Islet precursor cell (in vitro differentiated cells): ENCODE data around the gene DNER.
A peak's percentile ranks its signal among the peaks of the same experiment; 100 is the strongest.

Source experiments
- DNase-seq: peaks from one replicate; pipeline ENCODE4 v3.0.0-alpha.2; 2018

The DNER gene

DNA sequence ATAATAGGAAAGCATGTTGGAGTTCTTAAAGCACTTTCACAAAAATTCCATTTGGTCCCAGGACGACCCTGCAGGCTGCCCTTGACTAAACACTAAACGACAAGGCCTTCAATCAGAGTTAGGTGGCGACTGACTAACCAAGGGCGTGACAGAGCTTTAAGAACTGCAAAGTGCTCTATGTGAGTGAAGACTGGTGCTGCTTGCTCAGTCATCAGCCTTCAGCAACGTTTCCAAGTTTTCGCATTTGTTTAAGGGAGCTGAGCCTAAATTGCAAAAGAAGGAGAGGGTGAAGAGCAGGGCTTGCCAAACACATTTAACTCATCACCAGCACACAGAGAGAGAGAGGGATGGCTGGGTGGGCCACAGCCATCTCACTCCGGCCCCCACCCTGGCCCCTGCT lies 238.6 kb downstream of the DNER start:
- DNase-seq: no peak

DNA sequence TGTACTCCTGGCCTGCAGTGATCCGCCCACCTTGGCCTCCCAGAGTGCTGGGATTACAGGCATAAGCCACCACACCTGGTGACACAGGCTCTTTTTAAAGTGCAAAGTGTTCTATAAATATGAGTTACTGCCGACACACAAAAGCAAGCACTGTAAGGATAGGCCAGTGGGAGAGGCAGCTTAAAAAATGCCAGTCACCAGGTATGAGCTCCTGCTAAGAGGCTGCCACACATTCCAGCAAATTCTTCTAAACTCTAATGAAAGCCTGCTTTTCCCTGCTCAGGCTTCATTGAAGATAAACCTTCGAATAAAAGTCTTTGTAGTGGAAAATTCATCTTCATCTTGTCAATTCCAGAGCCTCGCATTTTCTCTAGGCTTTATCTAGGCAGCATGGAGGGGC lies 240.2 kb downstream of the DNER start:
- no peak for DNase-seq

DNA sequence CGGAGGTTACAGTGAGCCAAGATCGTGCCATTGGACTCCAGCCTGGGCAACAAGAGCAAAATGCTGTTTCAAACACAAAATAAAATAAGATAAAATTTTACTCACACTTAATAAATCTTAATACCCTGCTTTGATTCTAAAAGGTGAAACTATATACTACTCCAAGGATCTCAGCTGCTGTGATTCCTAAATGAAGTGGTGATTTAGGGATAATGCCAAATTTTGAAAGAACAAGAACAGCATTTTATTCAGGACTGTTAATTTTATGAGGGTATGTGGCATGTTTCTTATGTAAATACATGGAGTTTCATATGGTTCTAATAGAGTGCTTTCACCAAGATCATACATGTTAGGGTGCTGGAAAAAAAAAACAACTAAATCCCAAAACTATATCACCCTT lies 243.6 kb downstream of the DNER start:
- no peak for DNase-seq

DNA sequence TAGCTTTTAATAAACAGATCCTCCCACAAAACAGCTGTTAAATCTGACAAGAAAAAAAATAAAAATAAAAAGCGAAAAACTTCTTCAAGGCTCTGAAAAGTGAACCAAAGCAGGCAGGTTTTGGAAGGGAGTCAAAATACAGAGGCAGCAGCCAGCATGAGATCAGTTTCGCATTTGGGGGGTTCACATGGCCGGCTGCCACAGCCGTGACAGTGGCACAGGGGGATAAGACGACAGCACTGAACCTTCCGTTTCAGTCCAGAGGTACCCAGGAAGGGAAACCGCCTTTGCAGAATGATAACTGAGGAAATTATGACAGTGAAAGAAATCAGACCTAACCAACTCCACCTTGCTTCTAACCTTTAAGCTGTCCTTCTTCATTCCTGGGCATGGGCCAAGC lies 246.6 kb downstream of the DNER start:
- DNase-seq: no peak

DNA sequence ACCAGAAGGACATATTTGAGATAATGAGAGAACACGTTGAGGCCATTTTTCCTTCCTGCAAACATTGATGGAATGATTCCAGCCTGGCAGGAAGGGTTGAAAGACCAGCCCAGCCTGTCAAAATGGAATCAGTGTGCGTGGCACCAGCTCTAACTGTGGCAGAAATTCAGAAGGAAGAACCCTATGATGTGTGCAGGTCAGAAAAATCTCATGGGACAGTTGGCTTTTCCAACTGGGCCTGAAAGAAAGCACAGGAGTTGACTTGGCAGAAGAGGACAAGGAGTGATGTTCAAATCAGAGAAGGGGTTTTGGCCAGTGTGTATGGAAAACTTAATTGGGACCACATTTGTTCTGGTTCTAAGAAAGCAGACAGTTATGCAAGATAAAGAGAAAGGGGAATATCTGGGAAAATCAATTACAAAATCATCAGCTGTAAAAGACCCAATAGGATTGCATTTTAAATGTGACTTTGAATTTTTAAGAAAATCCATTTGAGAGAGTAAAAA lies 250.5 kb downstream of the DNER start:
- no peak for DNase-seq

DNA sequence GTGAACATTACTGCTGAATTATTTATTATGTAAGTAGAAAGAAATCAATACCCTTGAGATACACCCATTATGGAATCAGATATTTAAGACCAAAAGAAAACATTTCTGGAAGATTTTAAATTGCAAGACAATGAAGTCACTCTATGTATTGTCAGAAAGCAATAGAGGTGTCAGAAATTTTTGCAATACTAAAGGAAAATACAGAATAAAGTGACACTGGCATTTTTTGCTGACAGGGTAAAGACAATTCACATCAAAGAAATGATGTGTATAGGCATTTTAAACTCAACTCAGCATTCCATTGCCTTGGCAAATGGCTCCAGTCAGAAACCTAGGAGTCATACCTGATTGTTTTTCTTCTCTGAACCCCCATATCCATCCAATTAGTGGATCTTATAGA lies 252.2 kb downstream of the DNER start:
- no peak for DNase-seq

DNA sequence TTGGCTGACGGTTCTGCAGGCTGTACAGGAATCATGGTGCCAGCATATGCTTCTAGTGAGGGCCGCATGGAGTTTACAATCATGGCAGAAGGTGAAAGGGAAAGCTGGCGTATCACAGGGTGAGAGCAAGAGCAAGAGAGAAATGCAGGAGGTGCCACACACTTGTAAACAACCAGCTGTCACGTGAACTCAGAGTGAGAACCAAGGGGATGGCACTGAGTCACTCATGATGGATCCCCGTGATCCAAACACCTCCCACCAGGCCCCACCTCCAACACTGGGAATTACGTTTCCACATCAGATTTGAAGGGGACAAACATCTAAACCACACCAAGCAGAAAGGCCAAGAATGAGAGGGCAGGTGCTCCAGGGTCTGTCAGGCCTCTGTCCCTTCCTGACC lies 258.3 kb downstream of the DNER start:
- no peak for DNase-seq

DNA sequence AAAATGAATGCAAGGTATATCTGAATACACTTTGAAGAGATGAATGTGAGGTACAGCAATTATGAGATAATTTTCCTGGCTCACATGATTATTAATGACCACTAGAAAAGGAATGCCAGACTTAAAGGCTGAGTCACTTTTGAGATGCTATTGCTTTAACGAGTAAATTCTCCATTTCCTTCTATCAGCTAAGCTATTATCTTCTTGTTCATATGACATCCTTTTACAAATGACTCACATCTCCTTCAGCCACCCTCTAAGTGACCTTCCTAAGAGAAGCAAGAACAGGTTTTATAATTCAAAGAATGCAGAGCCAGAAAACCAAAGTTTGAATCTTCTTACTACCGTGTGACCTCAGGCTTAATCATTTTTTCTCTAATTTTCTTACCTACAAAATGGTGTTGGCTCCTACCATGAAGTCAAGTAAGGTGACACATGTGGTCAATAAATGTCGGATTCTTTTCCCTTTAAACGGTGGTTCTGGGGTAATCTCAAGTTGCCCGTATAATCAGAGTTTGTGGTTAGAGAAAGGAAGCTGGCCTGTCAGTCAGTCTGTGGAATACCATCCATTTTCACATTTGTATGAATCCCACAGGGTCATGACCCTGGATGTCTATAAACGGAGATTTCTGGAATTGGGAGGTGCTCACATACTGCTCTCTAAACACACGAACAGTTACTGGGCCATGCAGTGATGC lies 259.3 kb downstream of the DNER start:
- no peak for DNase-seq

DNA sequence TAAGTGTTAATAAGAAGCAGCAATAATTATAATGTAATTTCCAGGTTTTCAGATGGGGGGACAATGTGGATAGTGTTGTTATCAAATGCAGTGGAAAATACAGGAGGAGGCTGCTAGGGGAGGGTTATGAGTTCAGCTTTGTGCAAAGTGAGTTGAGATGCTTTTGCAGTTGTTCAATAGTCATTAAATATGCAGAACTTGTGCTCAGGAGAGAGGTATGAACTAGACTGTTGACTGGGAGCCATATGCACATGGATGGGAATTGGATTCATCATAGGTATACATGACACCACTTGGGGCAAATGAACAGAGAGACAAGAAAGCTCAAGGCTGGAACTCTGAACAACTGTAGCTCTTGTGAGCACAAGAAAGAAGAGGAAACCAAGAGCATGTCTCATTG lies 261.1 kb downstream of the DNER start:
- DNase-seq: no peak

DNA sequence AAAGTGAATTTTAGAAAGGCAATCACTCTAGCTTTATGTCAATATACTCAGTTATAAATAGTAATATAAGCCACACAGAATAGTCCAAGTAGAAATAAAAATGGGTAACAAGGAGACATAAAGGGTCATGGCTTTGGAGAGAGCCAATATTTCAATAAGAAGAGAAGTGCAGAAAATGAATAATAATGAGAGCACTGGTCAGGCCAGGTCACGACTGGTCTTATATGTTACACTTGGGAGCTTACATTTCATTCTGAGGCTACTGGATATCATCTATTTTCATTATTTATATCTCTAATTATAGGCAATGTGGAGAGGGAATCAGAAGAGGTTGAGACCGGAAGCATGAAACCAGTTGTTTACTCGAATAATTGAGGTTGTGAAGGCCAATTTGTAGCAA lies 262.5 kb downstream of the DNER start:
- DNase-seq: no peak

DNA sequence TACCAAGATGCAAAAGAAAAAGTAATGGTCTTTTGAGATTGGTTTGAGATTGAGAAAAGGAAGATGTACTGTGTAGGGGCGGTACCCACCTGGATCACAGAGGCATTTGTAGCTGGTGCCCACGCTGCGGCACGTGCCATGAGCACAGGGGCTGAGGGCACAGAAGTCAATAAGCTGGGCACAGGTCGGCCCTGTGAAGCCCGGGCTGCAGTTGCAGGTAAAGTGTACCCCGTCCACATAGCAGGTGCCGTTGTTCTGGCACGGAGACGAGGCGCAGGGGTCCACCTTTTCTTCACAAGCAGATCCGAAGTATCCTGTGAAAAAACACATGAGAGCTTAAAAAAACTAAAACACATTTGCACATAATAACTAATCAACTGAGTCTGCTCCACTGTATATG lies 267.1 kb downstream of the DNER start:
- no peak for DNase-seq

DNA sequence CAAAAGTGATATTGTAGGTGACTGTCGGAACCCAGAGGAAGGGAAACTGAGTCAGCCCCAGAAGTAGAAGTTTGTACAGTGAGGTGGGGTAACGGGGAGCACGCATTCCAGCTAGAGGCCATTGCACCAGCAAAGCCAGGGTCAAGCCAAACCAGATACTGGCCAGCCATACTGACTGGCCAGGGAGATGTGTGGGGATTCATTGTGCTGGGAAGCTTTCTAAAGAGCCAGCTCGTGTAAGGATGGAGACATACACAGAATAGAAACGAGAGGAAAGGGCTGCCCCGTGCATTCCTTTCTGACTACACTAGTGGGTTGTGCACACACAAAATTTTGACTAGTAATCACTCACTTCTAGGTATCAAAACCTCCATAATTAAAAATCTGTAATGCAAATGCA lies 268.0 kb downstream of the DNER start:
- DNase-seq: no peak

DNA sequence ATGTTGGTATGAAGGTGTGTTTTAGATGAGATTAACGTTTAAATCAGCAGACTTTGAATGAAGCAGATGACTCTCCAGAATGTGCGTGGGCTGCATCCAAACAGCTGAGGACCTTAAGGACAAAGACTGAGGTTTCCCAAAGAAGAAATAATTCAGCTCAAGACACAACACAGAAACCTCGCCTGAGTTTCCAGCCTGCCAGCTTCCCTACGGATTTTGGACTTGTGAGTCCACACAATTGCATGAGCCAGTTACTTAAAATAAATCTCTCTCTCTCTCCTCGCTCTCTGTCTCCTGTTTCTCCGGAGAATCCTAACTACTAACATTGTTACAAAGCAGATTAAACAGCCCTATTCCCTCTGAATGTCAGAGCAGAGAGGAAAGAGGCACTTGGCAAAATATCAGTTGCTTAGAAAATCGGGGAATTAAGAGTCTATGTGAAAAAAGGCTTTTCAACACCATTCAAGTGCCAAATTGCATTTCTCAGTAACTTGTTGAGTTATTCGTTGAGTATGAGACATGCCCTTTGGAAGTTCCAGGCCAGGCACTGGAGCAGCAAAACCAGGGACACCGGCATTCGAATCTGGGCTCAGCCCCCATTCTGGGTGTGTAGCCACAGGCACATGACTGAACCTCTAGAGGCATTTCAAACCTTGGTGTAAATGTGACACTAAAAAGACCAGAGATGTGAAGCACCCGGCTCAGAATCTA lies 268.7 kb downstream of the DNER start:
- no peak for DNase-seq

DNA sequence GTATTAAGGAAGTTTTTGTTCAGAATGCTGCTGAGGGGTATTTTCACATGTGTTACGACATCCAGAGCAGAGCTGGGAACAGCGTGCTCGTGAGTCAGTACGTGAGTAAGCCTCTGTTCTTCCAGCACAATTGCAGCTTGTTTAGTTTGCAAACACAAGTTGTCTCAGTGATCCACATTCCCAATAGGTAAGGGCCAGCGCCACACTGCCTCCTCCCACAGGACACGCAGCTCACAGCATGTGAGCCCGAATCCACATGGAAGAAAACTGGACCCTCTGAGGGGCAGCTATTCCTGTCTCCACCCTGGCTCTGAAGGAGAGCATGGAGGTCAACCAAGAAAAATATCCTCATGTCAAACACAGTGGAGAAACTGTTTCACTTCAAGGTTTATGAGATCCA lies 269.3 kb downstream of the DNER start:
- DNase-seq: peak; percentile 88

DNA sequence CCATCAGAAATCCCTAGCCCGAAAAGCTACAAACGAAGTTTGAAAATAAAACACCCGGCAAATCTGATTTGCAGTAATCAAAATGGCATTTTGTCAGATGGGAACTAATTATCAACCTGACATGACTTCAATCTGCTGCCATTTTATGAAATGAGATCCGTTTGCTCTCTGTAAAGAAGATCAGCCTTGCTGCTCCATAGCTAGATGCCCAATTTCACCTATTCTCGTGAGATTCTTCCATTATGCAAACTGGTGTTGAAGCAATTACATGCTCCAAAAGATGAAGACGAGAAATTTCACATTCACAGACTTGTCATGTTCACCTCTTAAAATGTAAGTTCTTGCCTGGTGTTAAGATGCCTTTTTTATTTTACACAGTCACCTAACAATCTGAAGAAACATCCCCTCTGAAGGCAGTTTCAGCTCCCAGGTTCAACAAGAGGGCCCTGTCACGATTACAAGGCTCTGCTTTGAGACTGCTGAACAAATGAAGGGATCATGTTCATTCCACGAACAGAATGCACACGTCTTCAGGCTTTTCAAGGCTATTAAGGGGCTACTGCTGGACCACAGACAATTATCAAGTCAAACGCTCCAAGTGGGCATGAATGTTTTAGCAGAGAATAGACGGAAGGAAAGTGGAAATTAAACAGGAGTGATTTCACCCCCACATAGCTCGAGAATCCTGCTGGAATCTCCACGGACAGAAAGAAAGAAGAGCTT lies 270.6 kb downstream of the DNER start:
- DNase-seq: no peak

DNA sequence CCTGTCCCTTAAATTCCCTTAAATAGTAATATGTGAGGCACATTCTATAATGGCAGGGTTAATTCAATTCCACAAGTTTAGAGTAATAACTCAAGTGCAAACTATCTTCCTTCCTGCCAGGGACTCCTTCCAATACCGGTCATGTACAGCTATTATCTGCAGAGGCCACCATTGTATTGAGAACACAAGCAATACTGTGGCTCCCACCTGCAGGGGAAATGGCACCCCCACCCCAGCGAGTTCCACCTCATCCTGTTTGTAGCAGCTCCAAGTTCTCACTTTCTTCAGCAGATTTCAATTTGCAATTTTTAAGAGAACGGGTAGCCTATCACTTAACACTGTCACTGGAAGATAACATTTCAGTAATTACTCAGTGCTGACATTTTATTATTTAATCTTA lies 271.2 kb downstream of the DNER start:
- DNase-seq: no peak

DNA sequence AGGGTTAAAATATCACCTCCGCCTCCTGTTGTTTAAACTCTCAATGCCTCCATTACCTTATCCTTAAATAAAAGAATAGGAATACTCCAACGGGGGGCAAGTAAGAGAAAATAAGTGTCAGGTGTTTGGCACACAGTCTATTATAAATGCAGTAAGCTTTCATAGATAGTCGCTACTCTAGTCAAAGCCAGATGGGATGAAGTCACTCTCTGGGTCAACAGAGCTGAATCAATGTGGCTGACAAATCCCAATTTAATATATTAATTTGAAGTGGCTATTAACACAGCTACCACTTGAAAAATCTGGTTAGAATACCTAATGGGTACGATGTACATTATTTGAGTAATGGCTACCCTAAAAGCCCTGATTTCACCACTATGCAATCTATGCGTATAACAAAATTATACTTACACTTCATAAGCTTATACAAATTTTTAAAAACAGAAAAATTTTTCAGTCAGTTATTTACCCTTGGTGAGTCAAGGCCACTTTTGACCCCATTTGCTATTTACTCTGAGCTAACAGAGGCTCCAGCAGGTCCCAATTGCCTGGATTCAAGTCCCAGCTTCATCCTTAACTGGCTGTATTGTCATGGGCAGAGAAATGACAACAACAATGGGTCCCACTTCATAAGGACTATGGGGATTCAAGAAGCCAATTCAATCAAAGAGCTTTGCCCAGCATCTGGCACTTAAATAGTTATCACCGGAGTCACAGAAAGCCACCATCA lies 275.8 kb downstream of the DNER start:
- no peak for DNase-seq

DNA sequence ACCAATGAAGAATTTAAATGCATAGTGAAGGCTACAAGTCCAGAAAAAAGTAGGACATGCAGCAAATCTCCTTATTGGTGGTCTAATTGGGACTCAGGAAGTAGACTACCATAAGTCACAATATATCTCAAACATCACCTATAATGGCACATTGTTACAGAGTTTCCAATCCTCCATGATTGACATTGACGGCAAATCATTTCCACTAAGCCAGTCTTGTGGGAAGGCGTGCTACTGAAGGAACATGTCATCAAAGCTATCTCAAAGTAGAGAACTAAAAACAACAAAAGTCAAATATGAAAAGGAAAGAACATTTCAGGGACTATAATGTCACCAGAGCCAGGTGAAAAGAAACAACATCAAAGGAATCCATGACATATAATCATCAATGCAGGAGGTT lies 276.9 kb downstream of the DNER start:
- no peak for DNase-seq

DNA sequence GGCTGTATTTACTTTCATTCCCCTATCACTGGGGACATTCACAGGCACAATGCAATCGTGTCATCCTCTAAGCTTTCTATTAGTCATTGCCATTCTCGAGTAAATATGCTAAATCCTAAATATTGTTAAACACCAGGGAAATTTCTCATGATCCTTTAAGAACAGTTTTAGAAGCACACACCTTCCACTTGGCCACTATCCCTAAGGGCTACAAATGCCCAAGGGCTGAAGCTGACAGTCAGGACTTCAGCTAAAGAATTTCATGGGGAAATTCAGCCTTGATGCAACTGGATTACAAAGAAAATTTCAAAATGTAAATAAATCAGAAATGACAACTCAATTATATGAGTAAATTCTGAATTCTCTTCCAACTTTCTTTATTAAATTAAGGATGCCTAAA lies 280.2 kb downstream of the DNER start:
- no peak for DNase-seq

DNA sequence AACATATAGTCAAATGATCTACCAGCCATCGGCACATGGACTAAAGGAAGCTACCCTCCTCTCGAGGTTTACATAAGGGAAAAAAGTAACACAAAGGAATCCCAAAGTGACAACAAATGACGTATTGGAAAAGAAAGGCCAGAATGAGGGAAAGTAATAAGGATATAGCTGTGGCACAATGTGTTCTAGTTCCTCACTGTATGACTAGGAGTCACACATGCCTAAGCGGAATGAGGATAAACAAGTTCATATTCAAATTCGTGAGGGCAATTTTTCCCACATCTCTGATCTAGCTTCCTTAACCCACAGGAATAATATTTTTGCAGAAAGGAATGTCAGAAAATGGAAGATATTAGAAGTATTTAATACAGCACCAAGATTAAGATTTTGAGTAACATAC lies 281.0 kb downstream of the DNER start:
- DNase-seq: no peak

DNA sequence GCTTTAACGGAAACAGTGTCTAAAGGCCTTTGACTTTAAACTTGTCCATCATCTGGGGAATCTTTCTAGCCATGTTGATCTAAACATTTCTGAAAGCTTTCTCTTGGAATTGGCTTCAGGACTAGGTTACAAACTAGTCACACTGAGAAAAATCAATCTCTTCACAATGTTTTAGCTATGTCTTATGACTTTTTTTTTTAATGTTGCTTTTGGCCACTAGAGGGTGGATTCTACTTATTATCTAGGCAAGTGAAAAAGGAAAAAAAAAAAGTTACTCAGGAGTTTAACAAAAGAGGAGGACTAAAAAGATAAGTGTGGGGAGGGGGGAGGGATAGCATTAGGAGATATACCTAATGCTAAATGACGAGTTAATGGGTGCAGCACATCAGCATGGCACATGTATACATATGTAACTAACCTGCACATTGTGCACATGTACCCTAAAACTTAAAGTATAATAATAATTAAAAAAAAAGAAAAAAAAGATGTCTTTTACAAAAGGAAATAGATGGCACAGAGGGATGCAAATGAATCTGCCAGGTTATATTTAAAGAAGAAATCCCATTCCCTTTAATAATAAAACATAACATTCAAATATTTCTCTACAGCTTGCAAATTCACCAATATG lies 282.9 kb downstream of the DNER start:
- no peak for DNase-seq

DNA sequence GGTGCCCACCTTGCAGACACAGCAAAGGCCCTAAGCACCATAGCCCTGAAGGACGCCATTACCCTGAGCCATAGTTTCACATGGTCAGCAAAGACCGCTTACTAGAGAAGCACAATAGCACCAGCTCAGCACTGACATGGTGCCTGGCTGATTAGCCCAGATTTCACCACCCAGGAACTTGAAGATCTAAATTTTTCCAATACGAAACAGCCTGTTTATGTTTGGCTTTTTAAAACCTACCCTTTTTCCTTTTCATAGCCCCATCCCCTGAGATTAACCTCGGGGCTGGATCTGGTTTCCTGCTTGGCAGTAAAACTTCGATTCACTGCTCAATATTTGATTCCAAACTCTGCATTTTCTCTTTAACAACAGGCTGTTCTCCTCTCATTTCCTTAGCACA lies 284.8 kb downstream of the DNER start:
- no peak for DNase-seq

DNA sequence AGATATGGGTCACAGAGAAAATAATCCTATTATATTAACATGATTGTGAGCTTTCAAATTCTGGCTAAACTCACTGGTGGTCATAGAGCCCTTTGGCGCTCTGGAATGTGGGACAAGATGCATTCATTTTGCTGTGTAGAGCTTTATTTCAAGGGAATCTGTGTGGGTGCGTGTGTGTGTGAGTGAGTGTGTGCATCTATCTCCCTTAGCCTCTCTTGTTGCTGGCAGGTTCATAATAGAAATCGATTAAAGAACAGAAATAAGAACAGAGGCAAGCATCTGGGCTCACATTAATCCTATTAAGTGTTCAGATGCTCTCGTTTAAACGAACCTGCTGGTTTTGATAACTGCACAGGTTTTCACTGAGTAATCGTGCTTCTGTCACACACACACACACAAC lies 287.9 kb downstream of the DNER start:
- DNase-seq: no peak
